Adipose tissue (tissue), 3 donors: ENCODE data around the gene XYLT2. TPM values are rescaled to one million over a fixed set of nuclear protein-coding genes. Genes with fewer than 3 reads are reported as not detected.
"Not testable (repeated sequence)": the region's sequence is repeated elsewhere in the genome, so short reads cannot be mapped to it uniquely, and the experiment has no call there.

ENCODE experiments used
- H3K27ac ChIP-seq: one replicate; pipeline ENCODE4 v1.5.1; 2013; ENCODE audit warnings: low read depth, low read length
- WGBS, 3 donors: extraction: QIAGEN DNeasy Blood & Tissue Kit; methylation state at CpG; one replicate each; pipeline ENCODE4 v1.1.7; 2013; 5-methylcytosine and 5-hydroxymethylcytosine counted together
- polyA plus RNA-seq, 3 donors: library from polyadenylated mRNA; stranded (reverse); fragments of 200-250 nt; gene quantifications; one replicate each; pipeline ENCODE4 v1.2.3, GENCODE V29; 2013
- donor health status: healthy with polysubstance abuse.
- donor health status: Bipolar disorder and iron deficiency.
- donor health status: healthy.

The XYLT2 gene
- polyA plus RNA-seq, 3 donors: 7.9 to 11.6 (median 9.0) TPM

DNA sequence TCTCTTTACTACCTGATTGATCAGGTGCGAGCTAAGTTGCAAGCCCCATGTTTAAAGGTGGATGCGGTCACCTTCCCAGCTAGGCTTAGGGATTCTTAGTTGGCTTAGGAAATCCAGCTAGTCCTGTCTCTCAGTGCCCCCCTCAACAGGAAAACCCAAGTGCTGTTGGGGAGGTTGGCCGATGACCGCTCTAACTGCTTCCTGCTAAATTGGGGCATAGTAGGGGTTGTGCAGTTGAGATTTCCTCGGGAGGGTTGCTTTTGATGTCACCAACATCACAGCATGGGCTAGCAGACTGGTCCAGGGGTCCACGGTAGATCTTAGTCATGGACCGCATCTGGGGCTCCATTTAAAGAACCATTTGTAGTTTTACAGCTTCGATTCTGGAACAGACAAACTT lies 53.7 kb downstream of the XYLT2 start:
- H3K27ac ChIP-seq: not testable (repeated sequence)
- 93 to 98% (median 95%) methylated on average over 8 of the region's 8 CpGs for WGBS, 3 donors

DNA sequence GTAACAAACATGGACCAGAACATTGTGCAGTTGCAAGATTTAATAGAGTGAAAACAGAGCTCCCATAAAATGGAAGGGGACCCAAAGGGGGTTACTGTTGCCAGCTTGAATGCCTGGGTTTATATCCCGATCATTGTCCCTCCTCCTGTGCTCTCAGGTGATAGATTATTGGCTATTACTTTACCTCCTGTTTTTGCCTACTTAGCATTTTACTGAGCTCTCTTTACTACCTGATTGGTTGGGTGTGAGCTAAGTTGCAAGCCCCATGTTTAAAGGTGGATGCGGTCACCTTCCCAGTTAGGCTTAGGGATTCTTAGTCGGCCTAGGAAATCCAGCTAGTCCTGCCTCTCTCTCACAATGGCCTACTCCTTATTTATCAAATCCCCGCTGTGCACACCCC lies 59.4 kb downstream of the XYLT2 start:
- H3K27ac ChIP-seq: not testable (repeated sequence)
- 87 to 91% (median 90%) methylated on average over 4 of the region's 4 CpGs for WGBS, 3 donors

DNA sequence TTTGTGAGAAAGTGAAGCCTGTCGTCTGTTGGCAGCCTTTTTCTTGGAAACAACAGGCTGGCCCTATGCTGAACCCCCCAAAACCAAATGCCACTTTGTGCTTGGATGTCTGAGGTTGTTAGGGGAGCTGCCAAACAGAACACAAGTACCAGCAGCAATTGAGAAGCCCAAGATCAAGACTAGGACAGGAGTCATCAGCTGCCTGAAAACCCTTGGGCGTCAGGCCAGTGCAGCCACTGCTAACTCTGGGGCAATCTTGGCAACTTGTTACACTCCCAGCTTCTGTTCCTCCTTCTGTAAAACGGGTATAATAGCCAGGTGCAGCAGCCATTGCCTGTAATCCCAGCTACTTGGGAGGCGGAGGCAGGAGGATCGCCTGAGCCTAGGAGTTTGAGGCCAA lies 60.7 kb downstream of the XYLT2 start:
- 72 to 86% (median 80%) methylated on average over 5 of the region's 5 CpGs for WGBS, 3 donors
- no peak overlapping the region for H3K27ac ChIP-seq

DNA sequence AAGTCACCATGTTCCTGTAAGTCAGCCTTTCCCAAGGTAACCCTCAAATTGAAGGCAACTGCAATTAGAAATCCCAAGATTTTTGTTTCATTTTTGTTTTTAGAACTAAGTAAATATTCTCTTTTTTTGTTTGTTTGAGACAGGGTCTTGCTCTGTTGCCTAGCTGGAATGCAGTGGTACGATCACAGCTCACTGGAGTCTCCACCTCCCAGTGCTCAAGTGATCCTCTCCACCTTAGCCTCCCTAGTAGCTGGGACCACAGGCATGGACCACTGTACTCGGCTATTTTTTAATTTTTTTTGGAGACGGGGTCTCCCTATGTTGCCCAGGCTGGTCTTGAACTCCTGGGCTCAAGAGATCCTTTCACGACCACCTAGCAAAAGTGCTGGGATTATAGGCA lies 62.0 kb downstream of the XYLT2 start:
- no peak overlapping the region for H3K27ac ChIP-seq
- 66 to 78% (median 68%) methylated on average over 4 of the region's 4 CpGs for WGBS, 3 donors

Other genes starting within 250 kb of the XYLT2 start
- gene SAMD14, start 216.0 kb upstream of the XYLT2 start, polyA plus RNA-seq: 1 to 10 TPM in 2 of 3 donors, under 1 TPM in 1; 0.46 to 1.4 (median 1.3) TPM
- gene PPP1R9B, start 195.4 kb upstream of the XYLT2 start, polyA plus RNA-seq: 10 to 100 TPM; 11.8 to 48.7 (median 21.6) TPM
- gene SGCA, start 180.1 kb upstream of the XYLT2 start, polyA plus RNA-seq: 1 to 10 TPM in 2 of 3 donors, under 1 TPM in 1; 0.83 to 4.0 (median 3.1) TPM
- gene COL1A1, start 144.5 kb upstream of the XYLT2 start, polyA plus RNA-seq: 100 to 1,000 TPM in 2 of 3 donors, 10 to 100 TPM in 1; 29.6 to 209 (median 106) TPM
- gene TMEM92, start 71.7 kb upstream of the XYLT2 start, polyA plus RNA-seq: 1 to 10 TPM in 1 of 3 donors, under 1 TPM in 1, not detected in 1; 0.59 to 1.4 TPM
- 100 to 1,000 TPM in 1 of 3 donors, 10 to 100 TPM in 2; 68.8 to 105 (median 99.8) TPM for gene MRPL27, start 27.1 kb downstream of the XYLT2 start, polyA plus RNA-seq
- under 1 TPM; 0.16 to 0.25 (median 0.22) TPM for gene EME1, start 27.1 kb downstream of the XYLT2 start, polyA plus RNA-seq
- gene LRRC59, start 51.4 kb downstream of the XYLT2 start, polyA plus RNA-seq: 10 to 100 TPM; 57.1 to 74.7 (median 63.1) TPM
- 100 to 1,000 TPM in 1 of 3 donors, 10 to 100 TPM in 2; 15.6 to 103 (median 46.8) TPM for gene ACSF2, start 80.1 kb downstream of the XYLT2 start, polyA plus RNA-seq
- gene CHAD, start 122.8 kb downstream of the XYLT2 start, polyA plus RNA-seq: 1 to 10 TPM in 1 of 3 donors, under 1 TPM in 1, not detected in 1; 0.54 to 5.6 TPM
- gene RSAD1, start 132.7 kb downstream of the XYLT2 start, polyA plus RNA-seq: 10 to 100 TPM; 21.9 to 27.9 (median 25.9) TPM
- gene MYCBPAP, start 162.3 kb downstream of the XYLT2 start, polyA plus RNA-seq: under 1 TPM; 0.09 to 0.34 (median 0.18) TPM
- gene EPN3, start 186.6 kb downstream of the XYLT2 start, polyA plus RNA-seq: 1 to 10 TPM in 2 of 3 donors, under 1 TPM in 1; 0.67 to 6.9 (median 4.0) TPM
- gene SPATA20, start 201.0 kb downstream of the XYLT2 start, polyA plus RNA-seq: 10 to 100 TPM; 15.8 to 32.7 (median 21.8) TPM
- 1 to 10 TPM in 1 of 3 donors, under 1 TPM in 2; 0.07 to 2.9 (median 0.64) TPM for gene CACNA1G, start 214.6 kb downstream of the XYLT2 start, polyA plus RNA-seq